Naive B cell (primary cell): ENCODE data around the gene IL37. TPM values are rescaled to one million over a fixed set of nuclear protein-coding genes. Genes with fewer than 3 reads are reported as not detected.
A peak's percentile ranks its signal among the peaks of the same experiment; 100 is the strongest.

Experiments
- ATAC-seq, 2 donors: fragments of 150-1000 bp; cut with Tn5 transposase; 2 replicates each; pipeline ENCODE4 v1.10.0; 2021; ENCODE audit warnings: low read depth in 2 of 2, mild to moderate bottlenecking in 2 of 2, moderate library complexity in 2 of 2
- DNase-seq: peaks from one replicate; pipeline ENCODE4 v3.0.0; 2022
- H3K27ac Mint-ChIP-seq, 6 donors: one replicate each; pipeline ENCODE4 v1.8.0; 2020 to 2022; ENCODE audit warnings: mild to moderate bottlenecking in 6 of 6, mixed read lengths in 6 of 6, moderate library complexity in 5 of 6, inconsistent platforms in 2 of 6
- H3K27me3 Mint-ChIP-seq, 3 donors: one replicate each; pipeline ENCODE4 v1.8.0; 2021 to 2022; ENCODE audit warnings: mixed read lengths in 3 of 3, mild to moderate bottlenecking in 1 of 3
- H3K36me3 Mint-ChIP-seq, 2 donors: one replicate each; pipeline ENCODE4 v1.8.0; 2020 to 2022; ENCODE audit warnings: mixed read lengths in 2 of 2, inconsistent platforms in 1 of 2, mild to moderate bottlenecking in 1 of 2
- H3K4me1 Mint-ChIP-seq, 3 donors: one replicate each; pipeline ENCODE4 v1.8.0; 2020 to 2022; ENCODE audit warnings: mixed read lengths in 3 of 3, inconsistent platforms in 1 of 3, mild to moderate bottlenecking in 1 of 3, moderate library complexity in 1 of 3
- H3K4me3 Mint-ChIP-seq, 8 donors: one replicate each; pipeline ENCODE4 v1.8.0; 2020 to 2022; ENCODE audit warnings: mild to moderate bottlenecking in 8 of 8, mixed read lengths in 8 of 8, moderate library complexity in 8 of 8, inconsistent platforms in 2 of 8
- H3K9me3 Mint-ChIP-seq, 7 donors: one replicate each; pipeline ENCODE4 v1.8.0; 2020 to 2022; ENCODE audit warnings: mixed read lengths in 7 of 7, mild to moderate bottlenecking in 5 of 7, inconsistent platforms in 2 of 7, moderate library complexity in 1 of 7
- polyA plus RNA-seq, 6 donors: library from polyadenylated mRNA; unstranded; fragments of 300-500 nt; fragmentation: Illumina TruSeq; gene quantifications; one replicate each; pipeline ENCODE4 v1.2.3, GENCODE V29; 2021; ENCODE audit warnings: low read depth in 6 of 6

The IL37 gene
- polyA plus RNA-seq, 6 donors from 2014 or later: not detected

- peaks cover 0 to 6% (median 0%) of the 10 kb centered on the region in 7 donors for H3K9me3 Mint-ChIP-seq
- peaks cover 3 to 17% (median 9%) of the 10 kb centered on the region in 3 donors for H3K27me3 Mint-ChIP-seq
- DNase-seq (peak; percentile 18), ATAC-seq (peak; percentile 55 to 69)
- H3K4me3 Mint-ChIP-seq: no peak overlapping the region
- H3K36me3 Mint-ChIP-seq: no peaks in the 10 kb centered on the region
- no peaks in the 10 kb centered on the region for H3K4me1 Mint-ChIP-seq
- peak overlapping the region in 1 of 6 donors; percentile 19 for H3K27ac Mint-ChIP-seq
These were observed 31.0 kb downstream of the IL37 start for GRCh38 chr2:112941753-112942653.

DNA sequence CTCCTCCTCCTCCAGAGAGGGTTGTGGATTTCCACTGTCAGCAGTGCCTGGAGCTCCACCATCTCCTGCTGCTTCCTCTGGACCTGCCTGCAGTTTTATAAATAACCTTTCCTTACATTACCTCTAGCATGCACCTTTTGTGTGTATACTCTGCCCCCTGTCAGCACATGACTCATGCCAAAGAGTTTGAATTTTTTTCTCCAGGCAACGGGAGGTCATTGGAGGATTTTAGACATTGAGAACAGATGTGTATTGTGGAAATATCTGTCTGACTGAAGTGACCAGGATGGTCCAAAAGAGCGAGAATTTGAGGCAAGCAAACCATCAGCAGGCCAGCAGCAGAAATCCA, 31.7 kb downstream of the IL37 start:
- H3K9me3 Mint-ChIP-seq: peaks cover 0 to 6% (median 0%) of the 10 kb centered on the region in 7 donors
- no peak overlapping the region for H3K4me3 Mint-ChIP-seq
- no peak for DNase-seq
- no peak for ATAC-seq
- peaks cover 3 to 16% (median 9%) of the 10 kb centered on the region in 3 donors for H3K27me3 Mint-ChIP-seq
- H3K27ac Mint-ChIP-seq: peak overlapping the region in 2 of 6 donors; percentile 6 to 19
- H3K36me3 Mint-ChIP-seq: no peaks in the 10 kb centered on the region
- no peaks in the 10 kb centered on the region for H3K4me1 Mint-ChIP-seq

DNA sequence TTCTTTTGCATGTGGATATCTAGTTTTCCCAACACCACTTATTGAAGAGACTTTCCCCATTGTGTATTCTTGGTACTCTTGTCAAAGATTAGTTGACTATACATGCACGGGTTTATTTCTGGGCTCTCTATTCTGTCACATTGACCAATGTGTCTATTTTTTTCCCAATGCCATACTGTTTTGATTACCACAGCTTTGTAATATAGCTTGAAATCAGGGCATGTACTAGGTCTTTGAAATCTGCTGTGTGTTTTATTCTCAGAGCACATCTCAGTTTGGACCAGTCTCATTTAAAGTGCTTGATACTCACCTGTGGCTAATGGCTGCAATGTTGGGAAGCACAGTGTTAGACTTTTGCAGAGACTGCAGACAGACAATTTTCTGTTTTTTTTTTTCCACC, 34.0 kb downstream of the IL37 start:
- ATAC-seq (no peak), DNase-seq (no peak)
- peaks cover 0 to 6% (median 0%) of the 10 kb centered on the region in 7 donors for H3K9me3 Mint-ChIP-seq
- H3K4me3 Mint-ChIP-seq: no peak overlapping the region
- H3K27ac Mint-ChIP-seq: no peak overlapping the region
- H3K27me3 Mint-ChIP-seq: peaks cover 16 to 17% (median 16%) of the 10 kb centered on the region in 3 donors
- H3K4me1 Mint-ChIP-seq: no peaks in the 10 kb centered on the region
- H3K36me3 Mint-ChIP-seq: no peaks in the 10 kb centered on the region

- peaks cover 16 to 21% (median 17%) of the 10 kb centered on the region in 3 donors for H3K27me3 Mint-ChIP-seq
- no peak overlapping the region for H3K27ac Mint-ChIP-seq
- H3K4me3 Mint-ChIP-seq: no peak overlapping the region
- no peaks in the 10 kb centered on the region for H3K4me1 Mint-ChIP-seq
- ATAC-seq (no peak), DNase-seq (no peak)
- H3K9me3 Mint-ChIP-seq: peaks cover 0 to 6% (median 0%) of the 10 kb centered on the region in 7 donors
- no peaks in the 10 kb centered on the region for H3K36me3 Mint-ChIP-seq
These were observed 35.1 kb downstream of the IL37 start for GRCh38 chr2:112946086-112946485.

GRCh38 chr2:112947374-112947773, 36.4 kb downstream of the IL37 start:
- no peak overlapping the region for H3K27ac Mint-ChIP-seq
- H3K36me3 Mint-ChIP-seq: no peaks in the 10 kb centered on the region
- ATAC-seq (no peak), DNase-seq (no peak)
- H3K27me3 Mint-ChIP-seq: peaks cover 19 to 29% (median 26%) of the 10 kb centered on the region in 3 donors
- no peak overlapping the region for H3K4me3 Mint-ChIP-seq
- no peaks in the 10 kb centered on the region for H3K4me1 Mint-ChIP-seq
- H3K9me3 Mint-ChIP-seq: peaks cover 0 to 10% (median 5%) of the 10 kb centered on the region in 7 donors

- peaks cover 0 to 11% (median 5%) of the 10 kb centered on the region in 7 donors for H3K9me3 Mint-ChIP-seq
- H3K36me3 Mint-ChIP-seq: no peaks in the 10 kb centered on the region
- peaks cover 16 to 32% (median 30%) of the 10 kb centered on the region in 3 donors for H3K27me3 Mint-ChIP-seq
- no peak overlapping the region for H3K4me3 Mint-ChIP-seq
- no peaks in the 10 kb centered on the region for H3K4me1 Mint-ChIP-seq
- H3K27ac Mint-ChIP-seq: peak overlapping the region in 1 of 6 donors; percentile 70
- no peak for ATAC-seq
- DNase-seq: no peak
These were observed 38.5 kb downstream of the IL37 start for GRCh38 chr2:112949456-112949855.

GRCh38 chr2:112954364-112954763, 43.4 kb downstream of the IL37 start:
- ATAC-seq (no peak), DNase-seq (no peak)
- Mint-ChIP-seq H3K27ac (no peak overlapping the region), H3K36me3 (no peaks in the 10 kb centered on the region), H3K27me3 (peaks cover 18 to 34% (median 23%) of the 10 kb centered on the region in 3 donors), H3K9me3 (peaks cover 0 to 11% (median 0%) of the 10 kb centered on the region in 7 donors), H3K4me1 (no peaks in the 10 kb centered on the region), H3K4me3 (no peak overlapping the region)

GRCh38 chr2:112957511-112957910, 46.5 kb downstream of the IL37 start:
- Mint-ChIP-seq H3K4me1 (no peaks in the 10 kb centered on the region), H3K9me3 (peaks cover 0 to 4% (median 0%) of the 10 kb centered on the region in 7 donors), H3K27me3 (peaks cover 5 to 14% (median 10%) of the 10 kb centered on the region in 3 donors), H3K27ac (no peak overlapping the region), H3K4me3 (no peak overlapping the region), H3K36me3 (no peaks in the 10 kb centered on the region)
- no peak for ATAC-seq
- DNase-seq: no peak

GRCh38 chr2:112958428-112959108, 47.6 kb downstream of the IL37 start:
- DNase-seq: peak; percentile 25
- ATAC-seq: peak; percentile 67 to 71
- no peak overlapping the region for H3K4me3 Mint-ChIP-seq
- H3K9me3 Mint-ChIP-seq: no peaks in the 10 kb centered on the region
- no peaks in the 10 kb centered on the region for H3K36me3 Mint-ChIP-seq
- H3K4me1 Mint-ChIP-seq: no peaks in the 10 kb centered on the region
- H3K27me3 Mint-ChIP-seq: peaks cover 4 to 8% (median 5%) of the 10 kb centered on the region in 3 donors
- H3K27ac Mint-ChIP-seq: no peak overlapping the region

DNA sequence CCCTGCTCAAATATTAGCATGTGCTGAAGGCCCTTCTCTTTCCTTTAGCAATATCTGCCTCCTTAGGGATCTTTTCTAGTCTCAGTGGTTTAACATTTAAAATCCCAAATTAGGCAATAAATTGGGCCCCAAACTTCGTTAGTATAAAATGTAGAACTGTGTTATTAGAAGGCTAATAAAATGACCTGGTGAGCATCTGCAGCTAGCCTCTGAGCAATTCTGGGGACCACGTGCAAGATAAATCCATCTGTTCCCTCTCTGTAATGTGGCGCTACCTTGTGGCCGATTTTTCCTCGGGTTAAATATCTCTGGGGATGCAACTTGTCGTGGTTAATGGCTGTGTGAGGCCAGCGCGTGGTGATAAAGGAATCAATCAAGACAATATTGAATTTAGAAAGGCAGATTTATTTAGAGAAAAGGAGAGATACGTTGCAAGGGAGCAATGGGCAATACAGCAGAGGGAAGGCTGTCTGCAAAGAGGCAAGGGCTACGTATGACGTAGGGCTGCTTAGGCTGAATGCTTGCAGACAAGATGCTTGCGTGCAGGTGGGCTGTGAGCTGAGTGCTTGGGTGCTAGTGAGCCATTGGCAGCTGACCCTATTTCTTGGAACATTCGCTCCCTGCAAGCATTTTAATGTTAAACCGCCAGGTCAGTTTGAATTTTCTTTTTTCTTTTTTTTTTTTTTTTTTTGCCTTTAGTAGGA, 48.3 kb downstream of the IL37 start:
- DNase-seq (no peak), ATAC-seq (no peak)
- H3K4me1 Mint-ChIP-seq: no peaks in the 10 kb centered on the region
- H3K27me3 Mint-ChIP-seq: peaks cover 4 to 6% (median 5%) of the 10 kb centered on the region in 3 donors
- H3K27ac Mint-ChIP-seq: no peak overlapping the region
- H3K4me3 Mint-ChIP-seq: no peak overlapping the region
- no peaks in the 10 kb centered on the region for H3K36me3 Mint-ChIP-seq
- H3K9me3 Mint-ChIP-seq: no peaks in the 10 kb centered on the region

GRCh38 chr2:112960230-112960825, 49.4 kb downstream of the IL37 start:
- Mint-ChIP-seq H3K27me3 (no peaks in the 10 kb centered on the region), H3K9me3 (no peaks in the 10 kb centered on the region), H3K27ac (no peak overlapping the region), H3K36me3 (no peaks in the 10 kb centered on the region), H3K4me3 (no peak overlapping the region), H3K4me1 (no peaks in the 10 kb centered on the region)
- DNase-seq (no peak), ATAC-seq (no peak)

GRCh38 chr2:112962308-112963175, 51.6 kb downstream of the IL37 start:
- H3K4me1 Mint-ChIP-seq: no peaks in the 10 kb centered on the region
- no peak for DNase-seq
- no peaks in the 10 kb centered on the region for H3K36me3 Mint-ChIP-seq
- no peaks in the 10 kb centered on the region for H3K9me3 Mint-ChIP-seq
- no peaks in the 10 kb centered on the region for H3K27me3 Mint-ChIP-seq
- no peak overlapping the region for H3K27ac Mint-ChIP-seq
- no peak overlapping the region for H3K4me3 Mint-ChIP-seq
- ATAC-seq: no peak
